Liver (tissue), 3 donors: ENCODE data around the gene SKIC2.
"Not testable (repeated sequence)": the region's sequence is repeated elsewhere in the genome, so short reads cannot be mapped to it uniquely, and the experiment has no call there.

Experiments
- GABPA ChIP-seq, 2 donors: IDR thresholded peaks in 1 of 2; conservative IDR thresholded peaks in 1 of 2; 2 replicates each; pipeline ENCODE4 v1.6.1; 2016; ENCODE audit warnings: antibody characterized with exemption in 2 of 2, mild to moderate bottlenecking in 1 of 2, moderate library complexity in 1 of 2
- YY1 ChIP-seq: IDR thresholded peaks from 2 replicates; pipeline ENCODE4 v1.6.1; 2016; ENCODE audit warnings: antibody characterized with exemption, mild to moderate bottlenecking
- TF ChIP-seq, protein P1 (sequence below): IDR thresholded peaks from 2 replicates; pipeline ENCODE4 v1.6.1; 2016; ENCODE audit warnings: antibody characterized with exemption
- TF ChIP-seq, protein P2 (sequence below): fragments of 150-350 bp; IDR thresholded peaks from 2 replicates; pipeline ENCODE4 v1.5.1; 2017; ENCODE audit warnings: improper control_type of control experiment, low read depth, low read length; ENCODE audit not compliant: missing input control
- donor health status: healthy.
- donor health status: healthy.

- TF ChIP-seq, protein P1, sequence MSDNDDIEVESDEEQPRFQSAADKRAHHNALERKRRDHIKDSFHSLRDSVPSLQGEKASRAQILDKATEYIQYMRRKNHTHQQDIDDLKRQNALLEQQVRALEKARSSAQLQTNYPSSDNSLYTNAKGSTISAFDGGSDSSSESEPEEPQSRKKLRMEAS, result not testable (repeated sequence)
- TF ChIP-seq, protein P2, sequence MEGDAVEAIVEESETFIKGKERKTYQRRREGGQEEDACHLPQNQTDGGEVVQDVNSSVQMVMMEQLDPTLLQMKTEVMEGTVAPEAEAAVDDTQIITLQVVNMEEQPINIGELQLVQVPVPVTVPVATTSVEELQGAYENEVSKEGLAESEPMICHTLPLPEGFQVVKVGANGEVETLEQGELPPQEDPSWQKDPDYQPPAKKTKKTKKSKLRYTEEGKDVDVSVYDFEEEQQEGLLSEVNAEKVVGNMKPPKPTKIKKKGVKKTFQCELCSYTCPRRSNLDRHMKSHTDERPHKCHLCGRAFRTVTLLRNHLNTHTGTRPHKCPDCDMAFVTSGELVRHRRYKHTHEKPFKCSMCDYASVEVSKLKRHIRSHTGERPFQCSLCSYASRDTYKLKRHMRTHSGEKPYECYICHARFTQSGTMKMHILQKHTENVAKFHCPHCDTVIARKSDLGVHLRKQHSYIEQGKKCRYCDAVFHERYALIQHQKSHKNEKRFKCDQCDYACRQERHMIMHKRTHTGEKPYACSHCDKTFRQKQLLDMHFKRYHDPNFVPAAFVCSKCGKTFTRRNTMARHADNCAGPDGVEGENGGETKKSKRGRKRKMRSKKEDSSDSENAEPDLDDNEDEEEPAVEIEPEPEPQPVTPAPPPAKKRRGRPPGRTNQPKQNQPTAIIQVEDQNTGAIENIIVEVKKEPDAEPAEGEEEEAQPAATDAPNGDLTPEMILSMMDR, result not testable (repeated sequence)
- TF ChIP-seq GABPA (IDR thresholded peaks at IDR 0.05 in 1 of 2, conservative IDR thresholded peaks at IDR 0.05 in 1 of 2); YY1: not testable (repeated sequence)
These were observed 49.1 kb downstream of the SKIC2 start for GRCh38 chr6:32008037-32008436.
